Prostate gland (tissue), 2 donors: Measurements from ENCODE around the gene MDGA2. TPM values are rescaled to one million over a fixed set of nuclear protein-coding genes. Genes with fewer than 3 reads are reported as not detected.
"Not testable (repeated sequence)": the region's sequence is repeated elsewhere in the genome, so short reads cannot be mapped to it uniquely, and the experiment has no call there.

Experiments used
- DNase-seq: peaks from one replicate; pipeline ENCODE4 v3.0.0-alpha.2; 2019; ENCODE audit warnings: low spot score
- H3K27ac ChIP-seq, 2 donors: fragments of 200-600 bp; sonication (generic); 2 replicates each; pipeline ENCODE4 v1.5.1; 2017 to 2019
- H3K27me3 ChIP-seq: fragments of 200-600 bp; sonication (generic); replicated peaks from 2 replicates; pipeline ENCODE4 v1.5.1; 2019; ENCODE audit not compliant: insufficient read depth
- H3K36me3 ChIP-seq, 2 donors: fragments of 200-600 bp; sonication (generic); 1 replicate in 1 of 2; 2 replicates in 1 of 2; pipeline versions ENCODE4 v1.5.1 to v1.8.1; 2017 to 2019
- H3K4me1 ChIP-seq: fragments of 200-600 bp; sonication (generic); replicated peaks from 2 replicates; pipeline ENCODE4 v1.5.1; 2019
- H3K4me3 ChIP-seq, 2 donors: fragments of 200-600 bp; sonication (generic); 2 replicates each; pipeline ENCODE4 v1.5.1; 2017 to 2019
- H3K9me3 ChIP-seq: fragments of 200-600 bp; sonication (generic); 2 replicates; pipeline ENCODE4 v1.5.1; 2017
- POLR2A ChIP-seq: fragments of 450-650 bp; IDR thresholded peaks from one replicate; pipeline ENCODE4 v1.6.1; 2016; ENCODE audit warnings: antibody characterized with exemption, mild to moderate bottlenecking
- POLR2AphosphoS5 ChIP-seq: sonication (generic); formaldehyde crosslinking; IDR thresholded peaks from one replicate; pipeline ENCODE4 v1.6.1; 2017; ENCODE audit warnings: antibody characterized with exemption
- WGBS: methylation state at CpG from one replicate; pipeline ENCODE4 v1.1.5; 2018; 5-methylcytosine and 5-hydroxymethylcytosine counted together
- intact Hi-C: fragments of 100-400 bp; cut with DNase I; formaldehyde crosslinking; loops from one replicate; pipeline ENCODE4 v1.14.2; 2022
- total RNA-seq, 2 donors: library from RNA; depleted of rRNA; stranded (reverse); fragments of >200 nt; gene quantifications; one replicate each; pipeline ENCODE4 v1.1.0, GENCODE V29; 2016
- TF ChIP-seq, protein P1 (sequence below), 4 experiments: fragments of 200-600 bp in 2 of 4; fragments of 450-650 bp in 2 of 4; sonication (generic) in 2 of 4; IDR thresholded peaks; 1 replicate in 3 of 4; 2 replicates in 1 of 4; pipeline ENCODE4 v1.5.1; 2016 to 2019; ENCODE audit warnings: antibody characterized with exemption in 4 of 4, mild to moderate bottlenecking in 2 of 4, moderate library complexity in 2 of 4

Gene MDGA2
- total RNA-seq, 2 donors from 2014 or later, result 2.1 TPM; not detected in 1

- Histone ChIP-seq H3K27me3 (no peaks in the 10 kb centered on the region), H3K4me3 (no peak overlapping the region), H3K27ac (no peak overlapping the region), H3K9me3 (no peaks in the 10 kb centered on the region), H3K36me3 (no peaks in the 10 kb centered on the region), H3K4me1 (no peaks in the 10 kb centered on the region)
- WGBS, result 94% methylated on average over 2 of the region's 2 CpGs
- intact Hi-C loops, result no loop called here
- DNase-seq, result no peak
- TF ChIP-seq POLR2A (no peak), POLR2AphosphoS5 (no peak)
- TF ChIP-seq, protein P1, sequence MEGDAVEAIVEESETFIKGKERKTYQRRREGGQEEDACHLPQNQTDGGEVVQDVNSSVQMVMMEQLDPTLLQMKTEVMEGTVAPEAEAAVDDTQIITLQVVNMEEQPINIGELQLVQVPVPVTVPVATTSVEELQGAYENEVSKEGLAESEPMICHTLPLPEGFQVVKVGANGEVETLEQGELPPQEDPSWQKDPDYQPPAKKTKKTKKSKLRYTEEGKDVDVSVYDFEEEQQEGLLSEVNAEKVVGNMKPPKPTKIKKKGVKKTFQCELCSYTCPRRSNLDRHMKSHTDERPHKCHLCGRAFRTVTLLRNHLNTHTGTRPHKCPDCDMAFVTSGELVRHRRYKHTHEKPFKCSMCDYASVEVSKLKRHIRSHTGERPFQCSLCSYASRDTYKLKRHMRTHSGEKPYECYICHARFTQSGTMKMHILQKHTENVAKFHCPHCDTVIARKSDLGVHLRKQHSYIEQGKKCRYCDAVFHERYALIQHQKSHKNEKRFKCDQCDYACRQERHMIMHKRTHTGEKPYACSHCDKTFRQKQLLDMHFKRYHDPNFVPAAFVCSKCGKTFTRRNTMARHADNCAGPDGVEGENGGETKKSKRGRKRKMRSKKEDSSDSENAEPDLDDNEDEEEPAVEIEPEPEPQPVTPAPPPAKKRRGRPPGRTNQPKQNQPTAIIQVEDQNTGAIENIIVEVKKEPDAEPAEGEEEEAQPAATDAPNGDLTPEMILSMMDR (IDR thresholded peaks at IDR 0.05), result no peak
Observed at GRCh38 chr14:46951103-46951502, 724.3 kb downstream of the MDGA2 start.

DNA sequence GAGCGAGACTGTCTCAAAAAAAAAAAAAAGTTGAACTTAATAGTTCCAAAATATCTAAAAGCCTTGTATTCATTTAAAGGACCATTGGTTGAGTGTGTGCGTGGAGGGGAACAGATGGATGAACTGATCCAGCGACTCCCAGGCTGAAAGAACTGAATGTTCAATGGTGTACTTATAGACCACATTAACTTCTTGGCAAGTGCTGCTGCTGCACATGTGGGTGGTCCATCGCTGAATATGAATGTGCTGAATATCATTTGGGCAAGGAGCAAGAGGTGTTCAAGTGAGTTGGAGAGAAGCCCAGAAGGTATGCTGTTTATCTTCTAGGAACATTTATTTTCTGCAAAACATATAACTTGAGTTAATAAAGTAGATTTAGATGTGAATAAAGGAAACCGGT lies 734.8 kb downstream of the MDGA2 start:
- TF ChIP-seq POLR2AphosphoS5, result no peak
- TF ChIP-seq, protein P1 (IDR thresholded peaks at IDR 0.05), result no peak
- TF ChIP-seq POLR2A, result no peak
- Histone ChIP-seq H3K9me3 (no peaks in the 10 kb centered on the region), H3K27ac (no peak overlapping the region), H3K4me3 (no peak overlapping the region), H3K36me3 (no peaks in the 10 kb centered on the region), H3K4me1 (no peaks in the 10 kb centered on the region), H3K27me3 (no peaks in the 10 kb centered on the region)
- WGBS, result 68% methylated on average over 5 of the region's 5 CpGs
- no peak for DNase-seq
- intact Hi-C loops, result no loop called here

GRCh38 chr14:46920542-46920941 lies 754.9 kb downstream of the MDGA2 start:
- Histone ChIP-seq H3K27me3 (no peaks in the 10 kb centered on the region), H3K4me1 (no peaks in the 10 kb centered on the region), H3K9me3 (no peaks in the 10 kb centered on the region), H3K36me3 (no peaks in the 10 kb centered on the region), H3K27ac (no peak overlapping the region), H3K4me3 (no peak overlapping the region)
- TF ChIP-seq POLR2A, result no peak
- TF ChIP-seq, protein P1 (IDR thresholded peaks at IDR 0.05), result no peak
- no peak for TF ChIP-seq POLR2AphosphoS5
- WGBS, result 97% methylated on average over 3 of the region's 3 CpGs
- no peak for DNase-seq
- intact Hi-C loops, result no loop called here

- not testable (repeated sequence) for H3K4me3 ChIP-seq, H3K27me3 ChIP-seq
Observed at GRCh38 chr14:46915539-46915938, 759.9 kb downstream of the MDGA2 start.

GRCh38 chr14:46902837-46903236 lies 772.6 kb downstream of the MDGA2 start:
- no peak for DNase-seq
- intact Hi-C loops, result no loop called here
- TF ChIP-seq POLR2AphosphoS5 (no peak), POLR2A (no peak)
- TF ChIP-seq, protein P1 (IDR thresholded peaks at IDR 0.05), result no peak
- no peak overlapping the region for H3K27ac ChIP-seq
- 73% methylated on average over 6 of the region's 6 CpGs for WGBS
- H3K4me3 ChIP-seq, result no peak overlapping the region
- H3K36me3 ChIP-seq, result no peaks in the 10 kb centered on the region
- H3K27me3 ChIP-seq, result no peaks in the 10 kb centered on the region
- H3K4me1 ChIP-seq, result no peaks in the 10 kb centered on the region
- no peaks in the 10 kb centered on the region for H3K9me3 ChIP-seq

More at GRCh38 chr14:46915539-46915938, 759.9 kb downstream of the MDGA2 start:
- H3K9me3 ChIP-seq, intact Hi-C loops, DNase-seq, H3K4me1 ChIP-seq, H3K27ac ChIP-seq, H3K36me3 ChIP-seq: not testable (repeated sequence)
- WGBS, result 82% methylated on average over 4 of the region's 4 CpGs
